GM19239 (cell line): ENCODE results near the gene INTS15.

ENCODE experiments used
- DNase-seq: peaks from one replicate; pipeline ENCODE4 v3.0.0; 2011; ENCODE audit warnings: low spot score; ENCODE audit not compliant: insufficient read length
- FAIRE-seq: peaks from 2 replicates; lab custom pipeline; 2011; peaks lifted over from hg19 to GRCh38; lab: Jason Lieb, UNC

Gene INTS15

GRCh38 chr7:6654113-6654841 is 64.5 kb downstream of the INTS15 start:
- FAIRE-seq = no peak
- DNase-seq = no peak

GRCh38 chr7:6654842-6655610 is 65.2 kb downstream of the INTS15 start:
- DNase-seq (no peak), FAIRE-seq (no peak)

- FAIRE-seq (no peak), DNase-seq (no peak)
These were observed 66.0 kb downstream of the INTS15 start for GRCh38 chr7:6655636-6656385.

GRCh38 chr7:6656413-6656812 is 66.6 kb downstream of the INTS15 start:
- DNase-seq (no peak), FAIRE-seq (no peak)
